GM12873 (cell line): ENCODE data around the gene FAM78A.

ENCODE experiments used
- CTCF ChIP-seq: IDR thresholded peaks from 2 replicates; pipeline ENCODE4 v1.5.1; 2012; ENCODE audit warnings: low read depth, mild to moderate bottlenecking, moderate library complexity, low read length, control low read depth; ENCODE audit not compliant: insufficient read depth; ENCODE audit errors: missing control alignments

Gene FAM78A

GRCh38 chr9:131227112-131227958 lies 49.0 kb downstream of the FAM78A start:
- TF ChIP-seq CTCF = no peak

GRCh38 chr9:131226226-131226625 lies 50.1 kb downstream of the FAM78A start:
- no peak for TF ChIP-seq CTCF

GRCh38 chr9:131222460-131222859 lies 53.9 kb downstream of the FAM78A start:
- TF ChIP-seq CTCF = no peak

GRCh38 chr9:131220485-131220884 lies 55.8 kb downstream of the FAM78A start:
- TF ChIP-seq CTCF = no peak

GRCh38 chr9:131218370-131218769 lies 57.9 kb downstream of the FAM78A start:
- no peak for TF ChIP-seq CTCF

GRCh38 chr9:131217331-131218031 lies 58.8 kb downstream of the FAM78A start:
- no peak for TF ChIP-seq CTCF

- TF ChIP-seq CTCF = no peak
These were observed 59.5 kb downstream of the FAM78A start for GRCh38 chr9:131216806-131217205.
